ENCODE results near the gene NRG2. TPM values are rescaled to one million over a fixed set of nuclear protein-coding genes. Genes with fewer than 3 reads are reported as not detected.

Gene NRG2
- total RNA-seq, 1 experiment from 2014 or later: 0.23 TPM

DNA sequence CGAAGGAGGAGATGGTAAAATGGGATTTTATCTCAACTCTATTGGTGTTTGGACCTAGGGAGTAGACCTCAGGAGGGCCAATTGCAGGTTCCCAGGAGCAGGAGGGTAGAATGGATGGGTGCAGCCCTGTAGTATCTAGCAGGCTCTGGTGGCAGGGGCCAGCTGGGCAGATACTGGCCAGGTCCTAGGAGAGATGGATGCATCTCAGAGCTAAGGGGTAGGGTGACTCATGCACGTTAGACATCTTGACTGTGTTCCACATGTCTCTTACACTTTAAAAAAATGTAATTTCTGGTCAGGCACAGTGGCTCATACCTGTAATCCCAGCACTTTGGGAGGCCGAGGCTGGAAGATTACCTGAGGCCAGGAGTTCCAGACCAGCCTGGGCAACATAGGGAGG is 225.1 kb downstream of the NRG2 start:
- intact Hi-C loops (cut with micrococcal nuclease): no loop called here
- DNase-seq (ENCODE audit: unreplicated experiment): no peak
- no peak overlapping the region for H3K27ac Mint-ChIP-seq (ENCODE audit: low read depth, unreplicated experiment)
- ChIA-PET CTCF (interaction anchor here (1.0 kb wide), 1 partner anchor 151 kb away, joined by 3 read pairs; no protein-coding TSS in a partner anchor), POLR2A (no interaction called here)
- peaks cover 65% of the 10 kb centered on the region for H3K27me3 Mint-ChIP-seq (ENCODE audit: insufficient read depth, unreplicated experiment)
- no peak overlapping the region for H3K4me3 Mint-ChIP-seq (ENCODE audit: unreplicated experiment)
- TF ChIP-seq, protein P1, sequence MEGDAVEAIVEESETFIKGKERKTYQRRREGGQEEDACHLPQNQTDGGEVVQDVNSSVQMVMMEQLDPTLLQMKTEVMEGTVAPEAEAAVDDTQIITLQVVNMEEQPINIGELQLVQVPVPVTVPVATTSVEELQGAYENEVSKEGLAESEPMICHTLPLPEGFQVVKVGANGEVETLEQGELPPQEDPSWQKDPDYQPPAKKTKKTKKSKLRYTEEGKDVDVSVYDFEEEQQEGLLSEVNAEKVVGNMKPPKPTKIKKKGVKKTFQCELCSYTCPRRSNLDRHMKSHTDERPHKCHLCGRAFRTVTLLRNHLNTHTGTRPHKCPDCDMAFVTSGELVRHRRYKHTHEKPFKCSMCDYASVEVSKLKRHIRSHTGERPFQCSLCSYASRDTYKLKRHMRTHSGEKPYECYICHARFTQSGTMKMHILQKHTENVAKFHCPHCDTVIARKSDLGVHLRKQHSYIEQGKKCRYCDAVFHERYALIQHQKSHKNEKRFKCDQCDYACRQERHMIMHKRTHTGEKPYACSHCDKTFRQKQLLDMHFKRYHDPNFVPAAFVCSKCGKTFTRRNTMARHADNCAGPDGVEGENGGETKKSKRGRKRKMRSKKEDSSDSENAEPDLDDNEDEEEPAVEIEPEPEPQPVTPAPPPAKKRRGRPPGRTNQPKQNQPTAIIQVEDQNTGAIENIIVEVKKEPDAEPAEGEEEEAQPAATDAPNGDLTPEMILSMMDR (IDR thresholded peaks at IDR 0.05; ENCODE audit: unreplicated experiment): no peak
- no peaks in the 10 kb centered on the region for H3K4me1 Mint-ChIP-seq (ENCODE audit: insufficient read depth, unreplicated experiment)
- H3K36me3 Mint-ChIP-seq (ENCODE audit: insufficient read depth, unreplicated experiment): no peaks in the 10 kb centered on the region
- no TSS peak for BruUV-seq (replicated peaks)
- peaks cover 8% of the 10 kb centered on the region for H3K9me3 Mint-ChIP-seq (ENCODE audit: unreplicated experiment)

DNA sequence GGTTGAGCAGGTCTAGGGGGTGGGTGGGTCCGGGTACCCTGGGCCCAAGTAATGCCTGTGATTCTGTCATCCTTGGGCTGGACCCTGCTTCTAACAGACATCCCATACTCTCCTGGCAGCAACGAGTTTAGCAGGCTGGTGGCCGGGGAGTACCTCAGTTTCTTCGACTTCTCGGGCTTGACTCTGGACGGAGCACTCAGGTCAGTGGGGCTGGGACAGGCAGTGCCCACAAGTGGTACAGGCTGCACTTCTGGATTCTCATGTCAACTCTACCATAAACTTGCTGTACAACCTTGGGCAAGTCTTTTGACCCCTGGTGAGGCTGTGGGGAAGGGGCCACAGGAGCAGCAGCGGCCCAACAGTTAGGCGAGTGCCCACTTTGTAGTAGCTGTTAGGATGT is 225.7 kb downstream of the NRG2 start:
- H3K4me1 Mint-ChIP-seq (ENCODE audit: insufficient read depth, unreplicated experiment): no peaks in the 10 kb centered on the region
- CTCF ChIA-PET: interaction anchor here (0.6 to 1.0 kb wide), 2 partner anchors 41 to 152 kb away, joined by 3 to 4 read pairs; no protein-coding TSS in a partner anchor
- intact Hi-C loops (cut with micrococcal nuclease): no loop called here
- H3K36me3 Mint-ChIP-seq (ENCODE audit: insufficient read depth, unreplicated experiment): no peaks in the 10 kb centered on the region
- no TSS peak for BruUV-seq (replicated peaks)
- H3K9me3 Mint-ChIP-seq (ENCODE audit: unreplicated experiment): peaks cover 8% of the 10 kb centered on the region
- POLR2A ChIA-PET: interaction anchor here (0.6 kb wide), 1 partner anchor 9 kb away, joined by 3 read pairs; no protein-coding TSS in a partner anchor
- peaks cover 68% of the 10 kb centered on the region for H3K27me3 Mint-ChIP-seq (ENCODE audit: insufficient read depth, unreplicated experiment)
- TF ChIP-seq, protein P1 (IDR thresholded peaks at IDR 0.05; ENCODE audit: unreplicated experiment): no peak
- H3K27ac Mint-ChIP-seq (ENCODE audit: low read depth, unreplicated experiment): no peak overlapping the region
- H3K4me3 Mint-ChIP-seq (ENCODE audit: unreplicated experiment): no peak overlapping the region
- no peak for DNase-seq (ENCODE audit: unreplicated experiment)

DNA sequence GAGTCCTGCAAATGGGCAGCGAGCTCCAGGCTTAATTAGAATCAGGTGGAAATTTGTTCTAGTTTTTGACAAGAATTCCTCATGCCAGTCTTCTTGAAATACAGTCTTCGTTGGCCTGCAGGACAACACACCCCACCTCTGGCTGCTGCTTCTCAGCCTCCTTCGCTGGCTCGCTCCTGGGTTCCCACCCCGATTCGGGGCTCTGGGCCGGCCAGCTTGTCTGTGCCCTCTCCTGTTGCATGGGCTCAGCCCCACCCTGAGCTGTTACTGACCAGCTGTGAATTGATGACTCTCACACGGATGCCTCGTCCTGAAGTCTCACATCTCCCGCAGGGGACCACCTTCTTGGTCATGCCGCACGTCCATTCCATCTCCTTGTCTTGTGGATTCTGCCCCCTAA is 226.5 kb downstream of the NRG2 start:
- Mint-ChIP-seq H3K4me1 (ENCODE audit: insufficient read depth, unreplicated experiment) (no peaks in the 10 kb centered on the region), H3K4me3 (ENCODE audit: unreplicated experiment) (no peak overlapping the region), H3K9me3 (ENCODE audit: unreplicated experiment) (peaks cover 8% of the 10 kb centered on the region), H3K36me3 (ENCODE audit: insufficient read depth, unreplicated experiment) (no peaks in the 10 kb centered on the region), H3K27me3 (ENCODE audit: insufficient read depth, unreplicated experiment) (peaks cover 76% of the 10 kb centered on the region), H3K27ac (ENCODE audit: low read depth, unreplicated experiment) (no peak overlapping the region)
- BruUV-seq (replicated peaks): no TSS peak
- ChIA-PET CTCF (interaction anchor here (0.5 to 0.7 kb wide), 2 partner anchors 29 to 200 kb away, joined by 3 read pairs; no protein-coding TSS in a partner anchor), POLR2A (no interaction called here)
- TF ChIP-seq, protein P1 (IDR thresholded peaks at IDR 0.05; ENCODE audit: unreplicated experiment): no peak
- no peak for DNase-seq (ENCODE audit: unreplicated experiment)
- intact Hi-C loops (cut with micrococcal nuclease): no loop called here

DNA sequence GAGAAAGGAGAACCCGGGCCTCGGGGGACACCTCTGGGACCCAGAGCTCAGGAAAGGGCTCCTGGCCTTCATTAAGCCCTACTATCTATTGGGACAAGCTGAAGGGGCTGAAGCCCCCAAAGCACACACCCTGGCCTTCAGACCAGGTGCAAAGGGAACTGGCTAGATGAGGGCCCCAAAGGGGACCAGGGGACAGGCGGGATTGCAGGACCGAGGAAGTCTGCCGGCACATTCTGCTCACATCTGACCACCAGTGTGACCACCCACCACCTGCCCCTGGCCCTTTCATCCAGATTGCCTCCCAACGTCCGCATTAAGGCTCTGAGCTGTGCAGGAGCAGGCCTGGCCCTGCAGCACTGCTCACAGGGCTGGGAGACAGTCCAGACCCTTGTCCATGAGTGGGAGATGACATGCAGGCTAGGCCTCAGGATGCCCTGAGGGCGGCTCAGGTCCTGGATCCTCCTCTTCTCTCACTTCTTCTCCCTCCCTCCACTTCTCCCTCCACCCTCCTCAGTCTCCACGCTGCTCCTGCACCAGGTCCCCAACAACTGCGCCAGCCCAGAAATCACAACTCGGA is 228.3 kb downstream of the NRG2 start:
- DNase-seq (ENCODE audit: unreplicated experiment): no peak
- no TSS peak for BruUV-seq (replicated peaks)
- Mint-ChIP-seq H3K4me3 (ENCODE audit: unreplicated experiment) (no peak overlapping the region), H3K27ac (ENCODE audit: low read depth, unreplicated experiment) (no peak overlapping the region), H3K36me3 (ENCODE audit: insufficient read depth, unreplicated experiment) (no peaks in the 10 kb centered on the region), H3K4me1 (ENCODE audit: insufficient read depth, unreplicated experiment) (no peaks in the 10 kb centered on the region), H3K9me3 (ENCODE audit: unreplicated experiment) (peaks cover 8% of the 10 kb centered on the region), H3K27me3 (ENCODE audit: insufficient read depth, unreplicated experiment) (peaks cover 77% of the 10 kb centered on the region)
- TF ChIP-seq, protein P1 (IDR thresholded peaks at IDR 0.05; ENCODE audit: unreplicated experiment): no peak
- ChIA-PET POLR2A (no interaction called here), CTCF (interaction anchor here (1.1 to 3.1 kb wide), 3 partner anchors 27 to 154 kb away, joined by 4 to 9 read pairs (median 8); no protein-coding TSS in a partner anchor)
- intact Hi-C loops (cut with micrococcal nuclease): no loop called here

Data from MCF 10A (cell line).